CD1c-positive myeloid dendritic cell (primary cell): ENCODE data around the gene KLKB1.
A peak's percentile ranks its signal among the peaks of the same experiment; 100 is the strongest.
"Not testable (repeated sequence)": the region's sequence is repeated elsewhere in the genome, so short reads cannot be mapped to it uniquely, and the experiment has no call there.

Experiments
- DNase-seq: peaks from one replicate; pipeline ENCODE4 v3.0.0-alpha.2; 2016; ENCODE audit errors: extremely low spot score

The KLKB1 gene

GRCh38 chr4:186265683-186266652, 38.7 kb downstream of the KLKB1 start, which contains the start of gene F11:
Gene F11, plus strand, starts transcription at chr4:186266189. Its CDS starts 948 bp downstream, at chr4:186267137.
- no peak for DNase-seq

GRCh38 chr4:186266729-186267456, 39.6 kb downstream of the KLKB1 start:
- no peak for DNase-seq

- DNase-seq = no peak
These were observed 43.9 kb downstream of the KLKB1 start for GRCh38 chr4:186271081-186271678.

GRCh38 chr4:186272699-186273391, 45.5 kb downstream of the KLKB1 start:
- no peak for DNase-seq

GRCh38 chr4:186273392-186273789, 46.1 kb downstream of the KLKB1 start:
- not testable (repeated sequence) for DNase-seq

- DNase-seq = no peak
These were observed 56.0 kb downstream of the KLKB1 start for GRCh38 chr4:186283311-186283710.

- no peak for DNase-seq
These were observed 57.8 kb downstream of the KLKB1 start for GRCh38 chr4:186285147-186285546.

GRCh38 chr4:186286581-186286980, 59.3 kb downstream of the KLKB1 start:
- no peak for DNase-seq

GRCh38 chr4:186291256-186291890, 64.1 kb downstream of the KLKB1 start:
- no peak for DNase-seq

GRCh38 chr4:186294160-186294559, 66.9 kb downstream of the KLKB1 start:
- DNase-seq = no peak

GRCh38 chr4:186296481-186296880, 69.2 kb downstream of the KLKB1 start:
- no peak for DNase-seq

GRCh38 chr4:186297013-186297645, 69.8 kb downstream of the KLKB1 start:
- peak; percentile 19 for DNase-seq

- no peak for DNase-seq
These were observed 70.8 kb downstream of the KLKB1 start for GRCh38 chr4:186298031-186298647.

- no peak for DNase-seq
These were observed 72.0 kb downstream of the KLKB1 start for GRCh38 chr4:186299291-186299690.

- DNase-seq = no peak
These were observed 73.5 kb downstream of the KLKB1 start for GRCh38 chr4:186300659-186301390.

- no peak for DNase-seq
These were observed 76.9 kb downstream of the KLKB1 start for GRCh38 chr4:186304216-186304615.

GRCh38 chr4:186304866-186305505, 77.7 kb downstream of the KLKB1 start:
- no peak for DNase-seq

- DNase-seq = no peak
These were observed 80.2 kb downstream of the KLKB1 start for GRCh38 chr4:186307497-186307896.

- no peak for DNase-seq
These were observed 80.6 kb downstream of the KLKB1 start for GRCh38 chr4:186307916-186308315.
